RKO (cell line): ENCODE data around the gene FRMPD2.
"Not testable (repeated sequence)": the region's sequence is repeated elsewhere in the genome, so short reads cannot be mapped to it uniquely, and the experiment has no call there.

ENCODE experiments used
- DNase-seq: peaks from one replicate; pipeline ENCODE4 v3.0.0-alpha.2; 2016; ENCODE audit warnings: low spot score

FRMPD2 gene

DNA sequence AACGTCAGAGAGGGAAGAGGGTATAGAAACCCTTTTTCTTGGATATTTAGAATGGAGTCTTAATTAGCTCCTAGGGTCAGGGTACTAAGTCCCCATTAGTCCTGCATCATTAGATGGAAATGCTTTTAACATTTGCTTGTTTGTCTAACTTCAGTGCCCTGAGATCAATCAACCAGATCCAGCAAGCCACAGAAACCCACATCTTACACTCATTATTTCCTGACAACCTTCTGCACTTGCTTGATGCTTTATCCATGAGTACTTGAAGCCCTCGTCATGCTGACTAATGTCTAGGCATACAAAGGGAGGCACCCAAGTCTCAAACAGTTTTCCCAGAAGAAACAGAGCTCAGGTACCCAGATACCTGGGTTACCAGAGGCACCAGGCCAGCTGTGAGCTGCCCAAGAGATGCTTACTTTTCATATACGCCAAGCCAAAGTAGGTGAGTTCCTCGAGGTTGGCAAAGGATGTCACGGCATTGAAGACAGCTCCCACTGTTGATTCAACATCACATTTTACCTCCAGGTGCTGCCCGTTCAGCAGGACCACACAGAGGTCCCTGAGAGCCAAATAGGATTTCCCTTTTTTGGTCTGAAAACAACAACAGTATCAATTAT is 42.7 kb downstream of the FRMPD2 start:
- peak; percentile 24 for DNase-seq

DNA sequence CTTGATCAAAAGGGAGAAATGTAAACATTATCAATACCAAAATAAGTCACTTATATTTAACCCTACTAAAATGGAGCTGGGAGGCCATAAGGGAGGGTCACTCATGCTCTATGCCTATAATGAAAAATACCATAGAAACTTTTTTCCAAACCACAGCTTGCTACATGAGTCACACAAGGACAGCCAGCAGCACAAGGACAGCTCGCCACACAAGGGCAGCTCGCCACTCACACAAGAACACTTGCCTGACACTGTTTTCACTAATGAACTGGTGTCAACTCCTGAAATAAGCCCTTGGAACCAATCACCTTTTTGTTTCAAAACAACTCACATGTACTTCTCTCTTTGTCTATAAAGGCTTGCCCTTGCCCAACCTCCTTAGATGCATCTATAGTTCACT is 43.3 kb downstream of the FRMPD2 start:
- peak; percentile 29 for DNase-seq

DNA sequence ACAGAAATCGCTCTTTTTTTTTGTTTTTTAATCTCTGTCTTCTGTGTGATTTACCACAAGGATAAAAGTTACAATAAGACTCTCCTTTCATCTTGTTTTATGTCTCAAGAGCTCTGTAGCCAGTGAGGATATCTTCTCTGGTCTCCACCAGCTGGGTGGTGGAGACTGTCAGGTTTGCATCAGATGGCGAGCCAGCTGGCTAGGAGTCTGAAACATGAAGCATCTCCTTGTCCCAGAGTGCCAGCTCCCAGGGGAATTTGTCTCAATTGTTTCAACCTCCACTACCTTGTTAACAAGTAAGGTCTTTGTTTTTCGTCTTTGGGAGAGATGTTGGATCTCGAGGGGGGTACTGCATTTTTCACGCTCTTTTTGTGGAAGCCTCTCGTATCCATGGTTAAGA is 47.3 kb downstream of the FRMPD2 start:
- DNase-seq, result no peak

DNA sequence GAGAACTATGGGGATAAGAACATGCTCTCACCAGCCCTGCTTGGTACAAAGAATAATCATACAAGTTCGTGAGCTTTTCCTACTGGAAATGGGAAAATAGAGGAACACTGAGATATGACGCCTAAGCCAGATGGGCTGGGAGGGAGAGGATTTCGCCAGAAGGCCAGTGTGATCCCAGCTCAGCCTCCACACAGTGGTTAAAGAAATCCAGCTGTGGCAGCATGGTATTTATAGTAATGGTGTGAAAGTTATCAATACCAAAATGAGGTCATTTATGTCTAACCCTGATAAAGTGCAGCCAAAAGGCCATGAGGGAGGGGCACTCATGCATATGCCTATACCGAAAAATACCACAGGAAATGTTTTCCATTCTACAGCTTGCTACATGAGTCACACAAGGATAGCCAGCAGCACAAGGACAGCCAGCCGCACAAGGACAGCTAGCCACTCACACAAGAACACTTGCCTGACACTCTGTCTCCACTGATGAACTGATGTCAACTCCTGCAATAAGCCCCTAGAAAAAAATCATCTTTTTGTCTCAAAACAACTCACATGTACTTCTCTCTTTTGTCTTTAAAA is 49.4 kb downstream of the FRMPD2 start:
- DNase-seq, result no peak

DNA sequence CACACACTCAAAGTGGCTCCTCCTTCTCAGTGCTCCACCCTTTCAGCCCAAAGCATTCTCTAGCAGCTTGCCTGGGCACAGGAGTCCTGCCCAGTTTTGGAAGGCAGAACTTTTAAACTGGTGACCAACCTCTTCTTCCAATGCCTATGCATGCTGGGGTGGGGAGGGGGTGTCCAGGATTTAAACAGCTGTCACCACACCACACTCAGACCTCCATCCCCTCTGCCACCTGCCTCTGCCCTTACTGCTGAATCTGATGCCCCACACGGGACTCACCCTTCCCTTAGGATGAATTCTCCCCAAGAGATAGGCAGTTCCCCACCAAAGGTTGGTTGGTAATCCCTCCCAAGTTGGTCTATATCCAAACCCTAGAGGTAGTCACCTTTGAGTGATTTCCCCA is 50.2 kb downstream of the FRMPD2 start:
- no peak for DNase-seq

DNA sequence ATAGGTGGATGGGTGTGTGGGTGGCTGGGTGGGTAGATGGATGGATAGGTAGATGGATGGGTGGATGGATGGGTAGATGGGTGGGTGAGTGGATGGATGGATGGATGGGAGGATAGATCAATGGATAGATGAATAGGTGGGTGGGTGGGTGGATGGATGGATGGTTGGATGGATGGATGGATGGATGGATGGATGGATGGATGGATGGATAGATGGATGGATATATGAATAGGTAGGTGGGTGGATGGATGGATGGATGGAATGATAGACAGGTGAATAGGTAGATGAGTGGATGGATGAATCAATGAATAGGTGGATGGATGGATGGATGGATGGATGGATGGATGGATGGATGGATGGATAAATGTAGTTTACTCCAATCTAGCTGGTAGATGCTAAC is 52.7 kb downstream of the FRMPD2 start:
- no peak for DNase-seq

DNA sequence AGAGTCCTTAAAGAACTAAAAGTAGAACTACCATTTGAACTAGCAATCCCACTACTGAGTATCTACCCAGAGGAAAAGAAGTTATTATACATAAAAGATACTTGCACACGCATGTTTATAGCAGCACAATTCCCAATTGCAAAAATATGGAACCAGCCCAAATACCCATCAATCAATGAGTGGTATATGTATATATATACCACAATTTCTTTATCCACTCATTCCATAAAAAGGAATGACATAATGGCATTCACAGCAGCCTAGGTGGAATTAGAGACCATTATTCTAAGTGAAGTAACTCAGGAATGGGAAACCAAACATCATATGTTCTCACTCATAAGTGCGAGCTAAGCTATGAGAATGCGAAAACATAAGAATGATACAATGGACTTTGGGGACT is 53.5 kb downstream of the FRMPD2 start:
- not testable (repeated sequence) for DNase-seq

DNA sequence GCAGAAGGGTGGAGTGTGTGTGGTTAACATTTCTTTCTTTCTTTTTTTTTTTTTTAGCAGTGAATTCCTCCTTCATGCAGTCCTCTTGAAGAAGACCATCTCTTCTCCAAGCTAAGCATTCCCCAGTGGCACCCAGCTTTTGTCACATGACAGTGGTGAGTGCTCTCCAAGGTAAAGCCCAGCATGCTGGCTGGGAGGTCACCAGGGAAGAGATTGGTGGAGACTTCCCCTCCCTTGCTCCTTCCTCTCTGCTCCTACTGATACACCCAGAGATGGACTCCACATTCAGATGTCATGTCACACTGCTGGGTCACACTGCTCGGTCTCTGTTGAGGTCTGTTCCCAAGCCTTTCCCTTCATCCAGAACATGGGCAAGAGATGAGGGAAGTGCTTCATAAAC is 55.3 kb downstream of the FRMPD2 start:
- no peak for DNase-seq

DNA sequence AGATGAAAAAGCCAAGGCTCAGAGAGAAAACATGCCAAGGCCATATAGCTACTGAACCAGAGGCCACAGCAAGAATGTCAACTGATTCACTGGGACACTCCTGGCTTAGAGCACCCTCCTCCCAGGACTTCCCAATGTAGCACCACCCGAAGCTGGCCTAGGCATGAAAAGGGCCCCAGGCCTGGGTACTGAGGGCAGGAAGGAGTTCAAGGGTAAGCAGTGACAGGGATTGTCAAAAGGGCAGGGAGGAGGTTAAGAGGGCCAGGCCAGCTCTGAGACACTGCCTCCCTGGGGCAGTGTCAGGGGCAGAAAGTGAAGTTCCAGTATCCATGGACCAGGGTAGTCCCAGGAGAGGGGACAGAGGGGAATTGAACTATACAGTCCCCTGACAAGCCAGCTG is 57.8 kb downstream of the FRMPD2 start:
- no peak for DNase-seq

DNA sequence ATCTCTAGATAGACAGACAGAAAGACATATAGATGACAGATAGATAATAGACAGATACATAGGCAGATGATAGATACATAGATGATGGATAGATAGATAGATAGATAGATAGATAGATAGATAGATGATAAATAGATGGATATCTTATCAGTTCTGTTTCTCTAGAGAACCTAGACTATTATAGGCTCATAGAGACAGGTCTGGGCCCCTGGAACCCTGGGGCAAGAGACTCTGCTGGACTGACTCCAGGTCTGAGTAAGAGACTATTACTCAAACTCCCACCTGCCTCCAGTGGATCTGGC is 58.3 kb downstream of the FRMPD2 start:
- no peak for DNase-seq

DNA sequence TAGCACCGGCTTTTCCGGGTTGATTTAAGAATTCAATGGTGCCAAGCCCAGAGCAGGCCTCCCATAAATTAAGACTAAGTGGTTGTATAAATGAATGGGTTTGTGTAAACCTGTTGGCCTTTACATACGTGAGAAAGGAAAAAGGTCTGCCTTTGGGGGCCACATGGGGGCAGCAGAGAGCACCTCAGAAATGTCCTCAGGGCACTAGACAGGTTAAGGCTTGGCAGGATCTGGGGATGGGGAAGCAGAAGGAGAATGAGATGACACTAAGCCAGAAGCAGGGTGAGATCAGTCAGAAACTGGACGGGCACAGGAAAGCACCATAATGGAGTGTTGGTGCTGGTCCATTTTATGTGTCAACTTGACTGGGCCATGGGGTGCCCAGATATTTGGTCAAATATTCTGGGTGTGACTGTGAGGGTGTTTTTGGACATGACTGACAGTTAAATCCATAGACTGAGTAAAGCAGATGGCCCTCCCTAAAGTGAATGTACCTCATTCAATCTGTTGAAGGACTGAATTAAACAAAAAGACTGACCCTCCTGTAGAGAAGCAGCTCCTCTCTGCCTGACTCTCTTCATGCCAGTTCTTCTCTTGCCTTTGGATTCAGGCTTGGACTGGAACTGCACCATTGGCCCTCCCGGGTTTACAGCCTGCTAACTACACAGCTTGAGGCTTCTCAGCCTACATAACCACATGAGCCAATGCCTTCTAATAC is 58.9 kb downstream of the FRMPD2 start:
- peak; percentile 70 for DNase-seq

DNA sequence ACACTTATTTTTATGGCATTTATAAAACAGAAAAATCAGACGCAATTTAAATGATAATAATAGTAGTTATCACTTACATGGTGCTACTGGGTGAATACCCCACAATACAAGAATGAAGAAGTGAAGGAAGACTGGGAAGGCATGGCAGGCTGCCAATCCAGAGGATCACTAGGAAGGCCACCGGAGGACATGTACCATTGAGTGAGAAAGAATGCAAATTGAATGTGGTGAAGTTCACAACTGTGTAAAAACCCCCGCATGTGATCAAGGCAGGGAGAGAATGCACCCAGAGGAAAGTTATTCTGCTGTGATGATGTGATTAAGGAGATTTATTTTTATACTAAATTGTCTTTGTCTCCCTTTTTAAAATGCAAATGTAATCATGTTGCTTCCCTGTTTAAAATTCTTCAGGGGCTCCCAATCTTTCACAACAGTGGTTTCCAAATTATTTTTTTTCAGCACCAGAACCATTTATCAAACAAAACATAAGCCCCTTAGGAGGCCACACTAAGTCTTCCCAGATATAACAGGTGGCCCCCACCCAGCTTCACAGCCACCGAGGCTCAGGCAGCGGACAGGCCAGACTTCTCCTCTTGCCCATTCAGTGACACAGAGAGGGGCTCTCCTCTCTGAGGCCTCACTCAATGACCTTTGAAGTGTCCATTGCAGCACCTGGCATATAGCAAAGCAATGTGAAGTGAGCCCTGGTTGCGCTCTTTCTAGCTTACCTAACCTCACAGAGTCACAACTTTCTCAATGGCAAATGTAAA is 59.6 kb downstream of the FRMPD2 start:
- DNase-seq, result no peak

DNA sequence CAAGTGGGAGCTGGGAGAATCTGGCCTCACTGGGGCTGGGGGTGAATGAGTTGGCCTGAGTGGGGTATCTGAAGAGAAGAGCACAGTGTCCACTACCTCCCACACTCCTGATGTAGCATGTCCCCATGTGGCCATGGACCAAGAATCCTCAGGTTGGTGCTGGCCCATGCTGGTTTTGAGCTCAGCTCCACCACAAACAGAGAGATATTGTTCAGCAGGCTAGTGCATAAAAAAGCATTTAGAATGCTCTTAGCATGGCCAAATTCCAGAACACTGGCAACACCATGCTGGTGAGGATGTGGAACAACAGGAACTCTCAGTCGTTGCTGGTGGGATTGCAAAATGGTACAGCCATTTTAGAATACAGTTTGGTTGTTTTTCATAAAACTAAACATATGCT is 61.4 kb downstream of the FRMPD2 start:
- DNase-seq, result no peak

DNA sequence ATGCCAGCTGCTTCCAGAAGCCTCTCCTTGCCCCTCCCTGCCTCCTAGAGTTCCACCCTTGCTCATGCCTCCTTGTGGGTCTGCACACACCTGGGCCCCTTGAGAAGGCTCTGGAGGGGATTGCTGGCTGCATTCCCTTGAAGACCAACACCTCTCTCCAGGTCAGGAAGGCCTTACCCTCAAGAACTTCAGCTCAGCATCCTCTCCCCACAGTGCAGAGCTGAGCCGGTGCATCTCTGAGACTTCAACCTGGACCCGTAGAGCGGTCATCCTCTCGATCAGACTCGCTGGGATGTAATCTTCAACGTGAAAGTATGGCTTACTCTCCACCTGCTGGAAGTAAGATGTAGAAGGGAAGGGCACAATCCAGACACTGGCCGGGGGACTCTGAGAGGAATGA is 62.7 kb downstream of the FRMPD2 start:
- no peak for DNase-seq

DNA sequence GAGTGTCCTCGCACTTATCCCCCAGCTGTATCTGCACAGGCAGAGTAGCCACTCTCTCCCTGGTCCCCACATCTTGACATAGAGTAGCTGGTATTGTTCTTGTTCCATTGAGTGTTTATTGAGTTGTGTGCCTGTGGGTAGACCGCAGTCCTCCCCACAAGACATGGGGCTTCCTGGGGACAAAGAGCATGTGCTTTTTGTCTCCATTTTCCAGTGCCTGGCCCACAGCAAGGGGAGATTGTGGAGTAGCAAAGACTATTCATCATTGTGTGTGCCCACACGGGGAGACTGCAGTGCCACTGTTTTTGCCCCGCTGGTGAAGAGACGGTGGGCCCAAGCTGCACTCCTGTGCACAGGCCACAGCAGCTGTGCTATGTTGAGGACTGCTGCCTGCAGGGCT is 63.5 kb downstream of the FRMPD2 start:
- DNase-seq, result no peak

DNA sequence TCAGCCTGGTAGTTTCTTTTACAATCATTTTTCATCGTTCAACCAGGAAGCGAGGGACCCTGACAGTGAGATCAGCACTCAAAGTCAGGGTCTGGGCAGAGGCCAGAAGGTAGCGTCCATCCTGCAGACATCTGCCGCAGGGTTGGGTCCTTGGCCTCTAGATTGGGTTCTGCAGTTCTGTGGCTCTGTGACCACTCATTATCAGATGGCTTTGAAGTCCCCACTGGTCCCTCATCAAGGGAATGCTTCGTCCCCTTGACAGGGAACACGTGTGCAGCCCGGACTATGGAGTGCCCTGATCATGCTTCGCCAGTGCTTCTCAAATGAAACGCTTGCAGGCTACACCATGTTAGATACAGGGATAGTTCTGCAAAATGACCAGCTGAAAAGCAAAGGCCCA is 64.1 kb downstream of the FRMPD2 start:
- no peak for DNase-seq

DNA sequence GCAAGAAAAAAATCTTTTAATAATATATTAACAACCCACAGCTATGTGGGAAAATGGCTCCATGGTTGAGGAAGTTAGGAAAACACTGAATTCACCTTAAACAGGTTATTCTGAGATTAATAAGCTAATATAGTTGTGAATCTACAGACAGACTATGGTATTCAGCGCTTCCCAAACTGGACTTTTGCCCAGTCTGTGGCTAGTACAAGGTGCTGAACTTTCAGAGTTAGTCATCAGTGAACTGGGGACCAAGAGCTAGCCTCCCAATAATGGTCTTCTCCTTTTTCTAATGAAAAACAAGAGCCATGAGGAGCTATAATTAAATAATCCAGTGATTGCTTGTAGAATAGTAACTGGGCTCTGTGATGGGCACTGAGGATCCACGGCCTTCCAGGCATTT is 65.3 kb downstream of the FRMPD2 start:
- no peak for DNase-seq

DNA sequence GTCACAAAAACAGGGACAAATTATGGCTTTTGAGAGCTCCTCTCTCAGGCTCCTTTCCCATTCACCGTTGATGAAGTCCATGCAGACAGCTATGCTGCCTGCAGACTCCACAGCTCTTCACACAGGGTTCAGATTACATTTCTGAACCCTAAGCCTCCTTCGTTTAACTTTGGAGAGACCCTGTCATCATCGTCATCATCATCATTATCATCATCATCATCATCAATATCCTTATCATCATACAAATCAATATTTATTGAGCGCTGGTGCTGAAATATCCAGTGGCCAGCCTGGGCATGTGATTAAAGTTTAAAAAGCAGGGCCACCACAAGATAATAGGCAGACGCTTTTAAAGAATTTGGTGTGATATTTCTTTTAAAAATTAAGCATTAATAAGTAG is 66.6 kb downstream of the FRMPD2 start:
- no peak for DNase-seq

DNA sequence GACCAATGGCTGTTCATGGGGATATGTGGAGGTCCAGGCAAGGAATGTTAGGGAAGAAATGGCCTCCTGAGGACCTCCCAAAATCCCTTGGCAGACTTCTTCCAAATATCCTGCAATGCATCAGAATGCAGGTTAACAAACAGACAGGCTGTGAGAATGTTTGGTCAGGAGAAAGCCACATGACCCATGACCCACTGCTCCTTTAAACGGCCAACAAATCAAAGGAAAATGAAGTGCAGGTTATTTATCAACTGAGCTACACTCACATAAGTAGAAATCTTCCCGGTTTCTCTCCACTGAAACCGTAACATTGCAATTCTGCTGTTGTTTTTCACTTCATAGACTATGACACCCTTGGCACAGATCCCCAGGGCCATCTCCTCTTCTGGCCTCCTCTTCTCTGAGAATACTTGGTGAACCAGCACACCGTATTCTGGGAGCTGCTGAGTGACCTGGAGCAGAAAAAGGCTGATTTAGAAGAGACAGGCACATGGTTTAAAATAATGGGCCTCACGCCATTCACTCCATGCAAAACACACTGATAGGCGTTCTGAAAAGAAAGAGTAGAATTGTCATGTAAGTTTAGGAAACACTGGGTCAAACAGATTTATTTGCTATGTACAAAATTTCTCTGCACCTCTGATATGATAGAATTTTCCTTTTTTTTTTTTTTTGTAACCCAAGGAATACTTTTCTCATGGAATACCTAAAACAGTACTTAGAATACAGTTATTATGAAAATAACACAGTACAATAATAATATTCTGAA is 67.8 kb downstream of the FRMPD2 start:
- no peak for DNase-seq

DNA sequence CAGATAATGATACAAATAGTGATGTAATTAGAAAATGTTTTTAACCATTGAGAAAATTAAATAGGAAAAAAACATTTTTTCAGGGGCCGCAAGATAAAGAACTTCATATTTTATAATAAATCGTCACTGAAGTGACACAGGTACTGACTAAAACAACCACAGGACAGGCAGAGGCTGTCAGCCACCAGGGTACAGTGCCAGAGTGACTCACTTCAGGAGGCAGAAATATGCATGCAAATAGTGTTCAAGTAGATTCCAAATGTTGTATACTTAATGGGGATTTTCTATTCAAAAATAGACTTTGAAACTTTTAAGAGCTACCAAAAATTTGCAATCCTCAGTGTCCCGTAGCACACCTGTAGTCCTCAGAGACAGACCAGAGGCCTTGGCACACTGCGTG is 68.6 kb downstream of the FRMPD2 start:
- no peak for DNase-seq

DNA sequence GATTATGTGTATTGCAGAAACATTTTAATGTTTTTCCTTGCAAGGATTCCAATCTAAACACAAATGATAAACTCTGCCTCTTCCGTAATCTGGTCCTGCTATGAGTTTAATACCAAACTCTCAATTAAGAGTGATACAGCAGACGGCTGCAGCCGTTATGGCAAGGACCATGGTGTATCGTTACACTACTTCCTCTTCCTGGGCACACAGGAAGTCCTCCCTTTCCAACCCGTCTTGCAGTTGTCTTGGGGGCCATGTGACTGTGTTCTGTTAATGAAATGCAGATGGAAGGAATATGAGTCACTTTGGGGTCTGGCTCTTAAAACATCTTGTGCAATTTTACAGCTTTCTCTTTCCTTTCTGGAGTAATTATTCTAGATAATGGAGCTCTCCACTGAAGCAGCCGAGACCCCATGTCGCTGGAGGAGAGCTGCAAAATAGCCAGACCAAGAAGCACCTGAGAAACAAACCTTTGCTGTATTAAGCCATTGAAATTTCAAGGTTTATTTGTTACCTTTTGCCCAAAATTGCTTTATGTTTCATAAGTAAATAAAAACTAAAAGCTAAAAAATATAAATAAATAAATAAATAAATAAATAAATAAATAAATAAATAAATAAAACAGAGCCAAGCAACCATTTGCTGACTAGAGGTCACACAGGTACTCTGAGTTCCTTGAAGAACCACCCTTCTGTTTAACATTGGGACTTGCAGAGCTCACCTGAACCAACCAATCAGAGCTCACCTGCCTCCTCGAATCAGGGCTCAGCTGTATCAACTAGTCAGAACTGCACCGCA is 74.7 kb downstream of the FRMPD2 start:
- peak; percentile 19 for DNase-seq
